HG02938 (cell line): Measurements from ENCODE around the gene HOXD3.

Experiments
- ATAC-seq: cut with Tn5 transposase; IDR thresholded peaks from one replicate; pipeline ENCODE4 v1.9.1; 2021; ENCODE audit warnings: mild to moderate bottlenecking, moderate library complexity; ENCODE audit not compliant: unreplicated experiment

Gene HOXD3

DNA sequence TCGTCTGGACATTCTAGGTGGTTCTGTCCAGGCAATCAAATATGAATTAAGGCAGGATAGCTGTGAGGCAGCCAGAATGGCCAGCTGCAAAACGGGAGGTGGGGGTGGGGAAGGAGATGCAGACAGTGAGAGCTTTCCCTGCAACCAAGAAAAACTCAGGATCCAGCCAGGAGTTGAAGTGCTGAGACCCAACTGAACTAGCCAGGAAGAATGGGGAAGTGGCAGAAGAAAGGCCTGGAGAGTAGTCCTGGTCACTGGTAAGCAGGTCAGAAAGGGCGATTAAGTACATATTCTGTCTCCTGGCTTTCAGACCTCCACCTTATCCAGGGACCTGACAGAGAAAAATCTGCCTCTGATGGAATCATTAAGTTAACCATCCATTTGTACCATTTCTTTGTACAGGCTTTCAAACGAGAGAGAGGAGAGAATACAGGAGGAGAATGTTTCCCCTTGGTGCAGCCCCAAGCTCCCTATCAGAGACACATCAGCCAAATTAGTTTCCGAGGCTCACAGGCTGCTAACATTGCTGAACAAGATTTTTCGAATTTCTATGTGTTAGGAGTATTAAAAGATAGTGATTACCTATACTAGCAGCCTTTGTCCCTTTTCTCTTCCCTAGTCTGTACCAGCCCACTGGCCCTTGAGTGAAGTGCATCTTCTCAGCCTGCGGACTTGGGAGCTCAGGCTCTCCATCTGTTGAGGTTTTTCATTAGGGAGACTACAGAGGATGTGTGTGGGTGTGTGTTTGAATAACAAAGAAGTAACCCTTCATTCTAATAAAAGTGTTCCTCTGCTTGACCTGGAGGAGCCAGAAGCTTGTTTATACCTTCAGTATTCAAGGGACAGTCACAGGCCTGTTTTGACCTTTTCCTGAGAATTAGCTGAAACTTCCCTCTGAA is 18.9 kb downstream of the HOXD3 start:
- ATAC-seq = no peak

DNA sequence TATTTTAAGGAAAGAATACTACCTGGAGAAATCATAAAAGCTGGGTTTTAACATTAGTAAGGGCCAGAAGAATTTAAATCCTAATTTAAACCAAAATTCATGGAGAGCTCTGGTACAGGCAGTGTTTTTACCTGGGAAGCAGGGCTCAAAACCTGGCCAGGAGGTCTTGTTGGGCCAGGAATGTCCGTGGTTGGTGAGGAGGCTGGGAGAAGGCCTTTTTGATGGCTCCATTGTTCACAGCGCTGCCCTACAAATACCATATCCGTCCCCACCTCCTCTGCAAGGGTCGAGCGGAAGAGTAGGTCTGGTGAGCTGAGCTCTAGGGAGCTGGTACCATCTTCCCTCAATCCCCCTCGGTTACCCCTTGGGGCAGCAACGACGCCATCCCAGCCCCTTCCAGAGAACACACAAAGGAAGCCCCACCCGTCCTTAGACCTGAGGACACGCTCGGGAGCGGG is 20.5 kb downstream of the HOXD3 start:
- ATAC-seq = no peak

DNA sequence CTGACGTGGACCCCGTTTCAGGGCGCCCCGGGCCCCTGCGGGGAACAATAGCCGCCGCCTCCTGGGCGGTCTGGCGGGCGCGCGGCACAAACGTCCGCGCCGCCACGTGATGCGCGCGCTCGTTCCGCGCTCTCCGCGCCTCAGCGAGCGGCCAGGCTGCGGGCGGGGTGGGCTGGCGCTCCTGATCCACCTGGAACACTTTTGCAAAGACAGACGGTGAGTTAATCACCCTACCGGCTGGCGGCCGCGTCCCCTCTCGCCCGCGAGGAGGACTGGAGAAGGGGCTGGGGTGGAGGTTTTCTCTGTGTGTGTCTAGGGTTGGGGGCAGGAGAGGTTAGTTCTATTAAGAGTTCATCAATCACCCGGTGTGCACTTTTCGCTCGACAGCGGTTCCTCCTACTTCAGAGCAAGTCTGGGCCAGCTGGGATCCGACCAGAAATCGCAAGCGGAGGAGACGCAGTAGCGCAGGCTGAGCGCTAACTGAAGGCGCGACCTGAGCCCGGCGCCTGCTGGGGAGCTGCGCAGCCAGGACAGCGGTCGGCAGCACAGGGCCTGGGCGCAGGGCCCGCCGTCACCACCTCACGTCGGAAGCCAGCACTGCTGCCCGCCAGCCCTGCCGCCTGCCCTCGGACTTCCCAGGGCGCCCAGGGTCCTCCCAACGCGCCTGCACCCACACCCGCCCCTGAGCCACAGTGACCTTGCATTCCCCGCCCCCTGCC is 21.1 kb downstream of the HOXD3 start:
- no peak for ATAC-seq

DNA sequence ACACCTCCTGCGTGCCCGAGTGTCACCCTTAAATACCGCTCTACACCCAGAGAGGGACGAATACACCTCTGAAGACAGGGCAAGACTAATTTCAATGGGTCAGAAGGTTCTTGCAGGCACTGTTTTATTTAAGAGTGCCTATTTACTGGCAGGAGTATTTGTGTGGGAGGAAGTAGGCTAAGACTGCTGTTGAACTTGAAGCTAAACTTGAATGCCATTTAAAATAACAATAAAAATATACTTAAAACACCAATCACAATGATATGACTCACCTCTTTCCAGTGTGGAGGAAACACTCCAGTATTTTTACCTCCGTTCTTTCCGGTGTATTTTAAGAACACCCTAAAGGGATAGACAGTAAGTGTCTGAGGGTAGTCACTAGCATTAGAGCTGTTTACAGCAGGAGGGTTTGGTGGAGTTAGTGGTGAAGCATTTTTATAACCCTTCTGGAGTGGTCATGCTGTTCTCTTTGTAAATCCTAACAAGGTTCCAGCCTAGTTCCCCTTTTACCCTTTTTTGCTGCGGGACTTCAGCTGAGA is 21.7 kb downstream of the HOXD3 start:
- no peak for ATAC-seq

DNA sequence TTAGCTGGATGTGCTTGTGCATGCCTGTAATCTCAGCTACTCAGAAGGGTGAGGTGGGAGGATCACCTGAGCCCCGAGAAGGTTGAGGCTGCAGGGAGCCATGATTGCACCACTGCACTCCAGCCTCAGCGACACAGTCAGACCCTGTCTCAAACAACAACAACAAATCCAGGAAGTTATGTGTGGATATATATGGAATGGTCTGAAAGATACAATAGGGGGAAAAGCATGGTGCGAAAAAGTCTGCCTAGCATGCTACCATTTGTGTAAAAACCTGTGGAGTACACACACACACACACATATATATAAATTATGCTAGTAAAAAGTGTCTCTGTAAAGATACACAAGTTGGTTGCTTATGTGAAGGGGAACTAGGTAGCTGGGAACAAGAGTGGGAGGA is 24.4 kb downstream of the HOXD3 start:
- ATAC-seq = no peak

DNA sequence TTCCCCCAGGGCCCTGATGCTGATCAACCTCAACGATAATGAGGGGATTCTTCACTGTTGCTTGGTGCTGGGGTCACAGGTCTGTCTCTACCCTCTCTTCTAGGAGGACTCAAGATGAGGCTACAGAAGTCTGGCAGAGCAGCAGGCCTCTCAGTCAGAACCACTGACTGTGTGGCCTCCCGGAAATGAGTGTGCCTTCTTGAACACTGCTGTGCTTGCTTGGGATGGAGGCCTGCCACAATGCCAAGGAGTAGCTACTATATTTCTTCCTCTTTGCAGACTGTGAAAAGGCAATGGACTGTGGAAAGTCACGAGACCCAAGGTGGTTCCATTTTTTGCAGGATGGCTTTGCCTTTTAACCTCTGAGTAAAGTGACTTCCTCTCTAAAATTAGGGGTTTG is 25.6 kb downstream of the HOXD3 start:
- ATAC-seq = no peak

DNA sequence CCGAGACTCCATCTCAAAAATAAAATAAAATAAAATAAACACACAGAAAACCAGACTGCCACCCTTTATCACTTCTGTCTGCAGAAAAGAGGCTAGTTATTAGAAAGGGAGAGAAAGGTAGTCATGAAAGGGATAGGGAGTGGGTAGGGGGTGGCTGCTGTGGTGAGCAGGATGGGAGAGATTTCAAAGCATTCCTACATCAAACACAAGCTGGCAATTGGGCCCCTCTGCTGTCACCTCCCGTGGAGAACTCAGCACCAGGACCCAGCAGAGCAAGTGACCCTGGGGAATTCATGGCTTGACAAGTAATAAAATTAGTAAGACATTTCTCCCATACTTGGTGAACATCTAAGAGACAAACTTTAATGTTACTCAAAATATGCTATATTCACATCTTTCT is 27.6 kb downstream of the HOXD3 start:
- ATAC-seq = no peak

DNA sequence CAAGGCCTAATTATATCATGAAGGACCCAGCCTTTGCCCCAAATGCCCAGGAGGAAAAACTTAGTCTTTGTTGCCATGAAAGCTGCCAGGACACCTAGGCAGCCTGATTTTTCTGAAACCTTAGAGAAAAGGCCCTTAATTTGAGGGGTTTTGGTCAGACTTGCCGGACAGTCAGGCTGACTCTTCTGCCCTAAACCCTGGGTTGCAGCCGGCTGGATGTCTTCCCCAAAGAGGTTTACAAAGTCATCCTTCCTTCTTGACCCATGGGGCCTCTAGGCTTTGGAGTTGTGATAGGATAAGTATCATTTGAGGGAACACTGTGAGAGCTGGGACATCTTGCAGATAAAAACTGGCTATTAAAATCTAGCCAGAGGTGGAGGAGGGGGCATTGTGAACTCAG is 28.9 kb downstream of the HOXD3 start:
- no peak for ATAC-seq

DNA sequence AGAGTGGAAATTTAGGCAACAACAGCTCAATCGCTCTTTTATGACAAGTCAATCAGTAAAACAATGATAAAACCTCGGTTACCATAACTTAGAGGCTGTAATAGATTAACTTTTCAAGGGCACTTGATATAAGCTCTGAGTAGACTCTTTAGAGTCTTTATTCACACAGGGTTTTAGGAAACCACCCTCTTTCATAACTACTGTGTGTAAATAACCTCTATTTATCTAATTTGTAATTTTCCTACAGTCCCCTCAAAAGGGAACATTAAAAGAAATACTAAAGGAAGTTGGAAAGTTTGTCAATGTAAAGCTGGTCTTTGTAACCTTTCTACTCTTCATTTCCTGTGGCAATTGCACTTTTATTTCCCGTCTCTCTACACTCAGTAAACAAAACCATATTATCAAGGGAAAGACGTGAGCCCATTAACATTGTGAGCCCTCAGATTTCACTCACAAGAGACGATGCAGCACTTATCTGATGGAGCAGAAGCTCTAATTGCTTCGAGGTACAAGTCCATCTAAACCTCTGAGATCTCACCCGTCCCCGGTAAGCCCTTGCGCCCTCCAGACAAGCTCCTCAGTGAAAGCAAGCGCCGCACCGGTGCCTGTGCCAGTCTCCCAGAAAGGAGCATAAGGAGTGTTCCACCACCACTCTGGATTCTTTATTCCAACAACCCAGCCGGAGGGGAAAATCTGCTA is 30.2 kb downstream of the HOXD3 start:
- no peak for ATAC-seq

DNA sequence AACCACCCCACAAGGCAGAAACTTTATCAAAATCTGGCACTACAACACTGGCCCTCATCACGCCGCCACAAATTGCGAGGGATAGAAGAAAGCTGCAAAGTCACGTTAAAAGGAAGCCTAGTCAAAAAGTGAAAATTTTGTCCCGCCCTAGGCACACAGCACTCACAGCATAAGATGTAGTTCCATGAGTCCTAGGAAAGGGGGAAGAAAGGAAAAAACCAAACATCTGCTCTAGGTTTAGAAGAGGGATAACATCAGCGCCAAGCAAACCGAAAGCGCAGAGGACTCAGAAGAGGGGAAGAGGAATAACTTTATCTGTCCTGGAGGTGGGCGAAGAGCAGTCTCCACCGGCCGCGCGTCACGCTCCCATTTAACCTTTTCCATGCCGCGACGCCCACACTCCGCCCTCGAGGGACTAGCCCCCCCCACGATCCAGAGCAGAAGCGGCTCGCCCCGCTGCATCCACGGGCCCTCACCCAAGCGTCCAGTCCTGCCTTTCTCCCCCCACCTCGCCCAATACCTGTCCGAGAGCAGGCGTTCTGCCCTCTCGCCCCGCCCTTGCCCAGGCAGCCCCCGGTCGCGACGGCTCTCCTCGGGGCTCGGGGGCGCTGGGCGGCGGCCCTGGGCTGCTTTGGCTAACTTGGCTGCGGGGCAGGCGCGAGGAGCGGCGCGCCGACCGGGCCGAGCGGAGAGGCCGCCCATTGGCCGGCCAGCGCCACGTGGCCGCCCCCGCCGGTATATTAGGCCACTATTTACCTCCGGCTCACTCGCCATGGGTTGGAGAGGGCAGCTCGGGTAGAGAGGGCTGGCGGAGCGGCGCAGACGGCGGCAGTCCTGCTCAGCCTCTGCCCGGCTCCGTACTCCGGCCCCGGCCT is 31.0 kb downstream of the HOXD3 start, which contains the start of gene HOXD1:
Gene HOXD1, plus strand, starts transcription at position 770 of the 875 bp plus-strand sequence. CDS start 134 bp downstream, outside the sequence.
- no peak for ATAC-seq

DNA sequence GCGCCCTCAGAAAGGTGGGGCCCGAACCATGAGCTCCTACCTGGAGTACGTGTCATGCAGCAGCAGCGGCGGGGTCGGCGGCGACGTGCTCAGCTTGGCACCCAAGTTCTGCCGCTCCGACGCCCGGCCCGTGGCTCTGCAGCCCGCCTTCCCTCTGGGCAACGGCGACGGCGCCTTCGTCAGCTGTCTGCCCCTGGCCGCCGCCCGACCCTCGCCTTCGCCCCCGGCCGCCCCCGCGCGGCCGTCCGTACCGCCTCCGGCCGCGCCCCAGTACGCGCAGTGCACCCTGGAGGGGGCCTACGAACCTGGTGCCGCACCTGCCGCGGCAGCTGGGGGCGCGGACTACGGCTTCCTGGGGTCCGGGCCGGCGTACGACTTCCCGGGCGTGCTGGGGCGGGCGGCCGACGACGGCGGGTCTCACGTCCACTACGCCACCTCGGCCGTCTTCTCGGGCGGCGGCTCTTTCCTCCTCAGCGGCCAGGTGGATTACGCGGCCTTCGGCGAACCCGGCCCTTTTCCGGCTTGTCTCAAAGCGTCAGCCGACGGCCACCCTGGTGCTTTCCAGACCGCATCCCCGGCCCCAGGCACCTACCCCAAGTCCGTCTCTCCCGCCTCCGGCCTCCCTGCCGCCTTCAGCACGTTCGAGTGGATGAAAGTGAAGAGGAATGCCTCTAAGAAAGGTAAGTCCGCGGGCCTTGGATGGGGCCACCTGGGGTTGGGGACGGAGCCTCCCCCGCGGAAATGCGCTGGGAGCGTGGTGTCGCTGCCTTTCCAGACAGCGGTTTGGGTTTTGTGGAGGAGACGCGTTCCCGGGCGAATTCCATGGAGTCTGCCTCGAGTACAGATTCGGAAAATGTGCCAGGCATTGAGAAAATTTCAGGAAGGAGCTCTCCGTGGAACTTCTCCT is 31.9 kb downstream of the HOXD3 start:
- ATAC-seq = no peak

DNA sequence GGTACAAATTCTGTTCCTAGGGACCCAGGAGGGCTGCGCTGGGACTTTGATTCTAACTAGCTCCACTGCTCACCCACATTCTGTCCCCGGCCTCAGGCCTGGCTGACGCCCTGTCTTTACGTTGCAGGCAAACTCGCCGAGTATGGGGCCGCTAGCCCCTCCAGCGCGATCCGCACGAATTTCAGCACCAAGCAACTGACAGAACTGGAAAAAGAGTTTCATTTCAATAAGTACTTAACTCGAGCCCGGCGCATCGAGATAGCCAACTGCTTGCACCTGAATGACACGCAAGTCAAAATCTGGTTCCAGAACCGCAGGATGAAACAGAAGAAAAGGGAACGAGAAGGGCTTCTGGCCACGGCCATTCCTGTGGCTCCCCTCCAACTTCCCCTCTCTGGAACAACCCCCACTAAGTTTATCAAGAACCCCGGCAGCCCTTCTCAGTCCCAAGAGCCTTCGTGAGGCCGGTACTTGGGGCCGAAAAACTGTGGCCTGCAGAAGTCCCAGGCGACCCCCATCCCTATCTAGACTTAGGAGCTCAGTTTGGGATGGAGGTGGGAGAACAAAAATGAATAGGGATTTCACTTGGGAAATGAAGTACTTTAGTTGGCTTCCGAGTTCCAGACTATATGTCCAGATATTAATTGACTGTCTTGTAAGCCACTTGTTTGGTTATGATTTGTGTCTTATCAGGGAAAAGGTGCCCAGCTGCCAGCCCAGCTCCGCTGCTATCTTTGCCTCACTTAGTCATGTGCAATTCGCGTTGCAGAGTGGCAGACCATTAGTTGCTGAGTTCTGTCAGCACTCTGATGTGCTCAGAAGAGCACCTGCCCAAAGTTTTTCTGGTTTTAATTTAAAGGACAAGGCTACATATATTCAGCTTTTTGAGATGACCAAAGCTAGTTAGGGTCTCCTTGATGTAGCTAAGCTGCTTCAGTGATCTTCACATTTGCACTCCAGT is 32.9 kb downstream of the HOXD3 start:
- ATAC-seq = no peak

DNA sequence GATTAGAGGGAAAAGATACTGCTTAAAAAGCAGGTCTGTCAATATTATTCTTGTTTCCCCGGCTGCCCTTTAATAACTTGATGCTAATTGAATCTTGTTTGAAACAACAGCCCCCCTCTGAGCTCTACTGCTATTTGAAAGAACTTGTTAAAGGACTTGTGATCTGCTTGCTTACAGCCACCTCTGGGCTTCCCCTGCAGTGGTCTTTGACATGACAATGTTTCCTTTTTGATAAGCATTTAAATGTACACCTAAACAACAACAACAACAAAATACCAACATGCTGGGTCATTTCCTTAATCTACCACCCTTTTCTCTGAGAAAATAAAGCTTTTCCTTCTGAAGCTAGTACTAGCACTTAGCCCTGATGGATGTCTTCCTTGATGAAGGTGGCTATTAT is 35.2 kb downstream of the HOXD3 start:
- ATAC-seq = no peak

DNA sequence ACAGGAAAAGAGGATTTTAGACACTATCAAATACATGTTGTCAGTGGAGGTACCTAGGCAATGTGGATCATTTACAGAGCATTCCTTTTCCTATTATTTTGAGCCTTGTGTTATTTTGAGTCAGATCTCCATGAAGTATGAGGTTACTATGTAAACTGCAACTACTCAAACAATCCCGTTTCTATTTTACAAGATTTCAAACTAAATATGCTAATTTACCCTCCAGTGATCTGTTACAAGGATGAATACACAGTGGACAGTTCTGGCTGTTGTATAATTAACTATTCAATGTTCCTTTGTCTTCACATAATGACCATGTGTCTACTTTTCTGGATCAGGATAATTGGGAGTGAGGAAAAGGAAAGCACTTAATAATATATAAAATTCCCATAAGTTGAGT is 35.9 kb downstream of the HOXD3 start:
- ATAC-seq = no peak

DNA sequence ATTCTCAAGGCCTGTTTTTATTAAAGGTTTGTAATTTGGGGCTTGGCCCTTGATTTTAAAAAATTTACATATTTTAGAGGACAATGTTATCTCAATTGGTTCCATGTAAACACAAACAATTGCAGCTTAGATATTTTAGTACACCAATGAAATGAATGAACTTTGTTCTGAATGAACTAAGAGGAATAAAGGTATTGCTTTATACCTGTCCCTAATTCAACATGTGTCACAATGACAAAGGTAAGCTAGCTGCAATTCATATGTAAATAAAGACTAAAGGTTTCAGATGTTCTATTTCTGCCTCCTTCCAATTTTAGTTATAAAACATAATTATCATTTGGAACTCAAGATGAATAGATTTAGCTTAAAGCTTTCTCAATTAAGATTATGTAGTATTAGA is 42.8 kb downstream of the HOXD3 start:
- no peak for ATAC-seq

DNA sequence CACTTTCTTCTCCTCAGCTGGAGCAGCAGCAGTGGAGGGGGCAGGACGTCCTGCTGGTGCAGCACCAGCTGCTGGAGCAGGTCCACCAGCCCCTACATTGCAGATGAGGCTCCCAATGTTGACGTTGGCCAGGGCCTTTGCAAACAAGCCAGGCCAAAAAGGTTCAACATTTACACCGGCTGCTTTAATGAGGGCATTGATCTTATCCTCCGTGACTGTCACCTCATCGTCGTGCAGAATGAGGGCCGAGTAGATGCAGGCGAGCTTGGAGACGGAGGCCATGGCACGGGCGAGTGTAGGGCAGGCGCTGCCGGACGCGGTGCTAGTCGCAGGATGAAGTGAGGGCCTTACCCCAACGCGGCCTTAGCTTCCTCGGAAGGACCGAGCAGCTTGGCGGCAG is 43.9 kb downstream of the HOXD3 start:
- ATAC-seq = no peak

DNA sequence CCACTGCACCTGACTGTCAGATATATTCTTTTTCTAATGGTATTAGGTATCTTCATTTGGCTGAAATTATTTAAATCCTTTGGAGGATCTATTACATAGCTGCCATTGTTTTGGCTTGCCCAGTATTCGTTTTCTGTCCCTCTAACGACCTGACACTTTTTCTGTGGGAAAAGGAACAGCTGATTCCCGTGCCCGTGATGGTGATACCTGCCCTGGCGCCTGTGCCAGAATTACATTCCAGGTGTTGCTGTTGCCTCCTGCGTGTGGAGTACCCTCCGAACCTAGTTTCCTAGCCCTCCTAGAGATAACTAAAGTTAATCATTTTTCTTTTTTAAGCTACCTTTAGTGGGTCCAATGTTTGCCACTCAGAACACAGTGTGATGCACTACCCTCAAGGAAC is 45.4 kb downstream of the HOXD3 start:
- no peak for ATAC-seq

DNA sequence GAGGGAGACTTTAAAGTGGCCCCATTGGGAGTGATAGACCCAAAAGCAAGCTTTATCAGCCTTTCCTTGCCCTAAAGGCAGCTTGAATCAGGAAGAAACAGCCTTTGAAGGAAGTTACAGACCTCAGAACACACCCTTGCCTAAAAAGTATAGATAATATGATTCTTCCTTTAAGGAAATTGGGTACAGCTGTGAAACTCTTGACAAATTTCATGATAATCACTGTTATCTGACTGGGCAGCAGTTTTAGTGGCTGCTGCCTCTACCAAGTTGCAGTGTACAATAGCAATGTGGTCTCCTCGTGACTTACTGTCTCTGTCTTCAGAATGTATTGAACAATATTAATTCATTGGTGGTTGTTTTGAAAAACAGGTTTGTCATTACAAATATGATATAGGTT is 48.0 kb downstream of the HOXD3 start:
- ATAC-seq = no peak
